GM18870 (cell line): Measurements from ENCODE around the gene NAALADL2.
"Not testable (repeated sequence)": the region's sequence is repeated elsewhere in the genome, so short reads cannot be mapped to it uniquely, and the experiment has no call there.

Source experiments
- ATAC-seq: cut with Tn5 transposase; IDR thresholded peaks from one replicate; pipeline ENCODE4 v1.9.1; 2021; ENCODE audit warnings: moderate library complexity; ENCODE audit not compliant: unreplicated experiment

Gene NAALADL2

GRCh38 chr3:175066617-175067415 is 207.7 kb downstream of the NAALADL2 start:
- ATAC-seq: no peak

GRCh38 chr3:175068587-175068986 is 209.5 kb downstream of the NAALADL2 start:
- ATAC-seq: no peak

GRCh38 chr3:175070946-175071345 is 211.8 kb downstream of the NAALADL2 start:
- no peak for ATAC-seq

- ATAC-seq: no peak
Measured at GRCh38 chr3:175073219-175073905, 214.2 kb downstream of the NAALADL2 start.

- ATAC-seq: no peak
Measured at GRCh38 chr3:175075269-175075668, 216.1 kb downstream of the NAALADL2 start.

GRCh38 chr3:175077216-175077615 is 218.1 kb downstream of the NAALADL2 start:
- ATAC-seq: no peak

- no peak for ATAC-seq
Measured at GRCh38 chr3:175082631-175083030, 223.5 kb downstream of the NAALADL2 start.

- ATAC-seq: not testable (repeated sequence)
Measured at GRCh38 chr3:175087128-175087527, 228.0 kb downstream of the NAALADL2 start.

- no peak for ATAC-seq
Measured at GRCh38 chr3:175088766-175089380, 229.7 kb downstream of the NAALADL2 start.

- no peak for ATAC-seq
Measured at GRCh38 chr3:175091426-175092114, 232.4 kb downstream of the NAALADL2 start.

- no peak for ATAC-seq
Measured at GRCh38 chr3:175093748-175094147, 234.6 kb downstream of the NAALADL2 start.

GRCh38 chr3:175094344-175094743 is 235.2 kb downstream of the NAALADL2 start:
- no peak for ATAC-seq

GRCh38 chr3:175098644-175099043 is 239.5 kb downstream of the NAALADL2 start:
- ATAC-seq: no peak

- no peak for ATAC-seq
Measured at GRCh38 chr3:175102161-175102560, 243.0 kb downstream of the NAALADL2 start.

GRCh38 chr3:175103298-175103697 is 244.2 kb downstream of the NAALADL2 start:
- ATAC-seq: no peak

- ATAC-seq: no peak
Measured at GRCh38 chr3:175105066-175105465, 245.9 kb downstream of the NAALADL2 start.

- no peak for ATAC-seq
Measured at GRCh38 chr3:175107231-175107630, 248.1 kb downstream of the NAALADL2 start.

GRCh38 chr3:175107995-175108394 is 248.9 kb downstream of the NAALADL2 start:
- no peak for ATAC-seq

GRCh38 chr3:175108613-175109151 is 249.5 kb downstream of the NAALADL2 start:
- ATAC-seq: no peak

GRCh38 chr3:175111036-175111435 is 251.9 kb downstream of the NAALADL2 start:
- no peak for ATAC-seq

GRCh38 chr3:175118382-175118941 is 259.3 kb downstream of the NAALADL2 start:
- ATAC-seq: no peak
